Stomach smooth muscle (tissue), 2 donors: ENCODE results near the gene TRAM2.

Experiments
- H3K27ac ChIP-seq: one replicate; pipeline ENCODE4 v1.7.0; 2013; ENCODE audit warnings: mild to moderate bottlenecking, low read length, inconsistent platforms
- H3K27me3 ChIP-seq, 2 donors: one replicate each; pipeline ENCODE4 v1.7.0; 2013; ENCODE audit warnings: low read length in 2 of 2; ENCODE audit not compliant: insufficient read depth in 2 of 2, control insufficient read depth in 1 of 2
- H3K36me3 ChIP-seq, 2 donors: one replicate each; pipeline ENCODE4 v1.7.0; 2013; ENCODE audit warnings: low read length in 2 of 2; ENCODE audit not compliant: control insufficient read depth in 2 of 2, insufficient read depth in 2 of 2
- H3K4me1 ChIP-seq: one replicate; pipeline ENCODE4 v1.7.0; 2013; ENCODE audit warnings: low read length; ENCODE audit not compliant: control insufficient read depth, insufficient read depth
- H3K4me3 ChIP-seq, 2 donors: one replicate each; pipeline ENCODE4 v1.7.0; 2013; ENCODE audit warnings: low read length in 2 of 2
- H3K9ac ChIP-seq, 2 donors: one replicate each; pipeline ENCODE4 v1.7.0; 2013; ENCODE audit warnings: low read length in 2 of 2, mild to moderate bottlenecking in 1 of 2
- H3K9me3 ChIP-seq, 2 donors: one replicate each; pipeline ENCODE4 v1.7.0; 2013; ENCODE audit warnings: low read length in 2 of 2; ENCODE audit not compliant: control insufficient read depth in 2 of 2
- donor health status: healthy.
- donor health status: Pancreatic carcinoma.

The TRAM2 gene

GRCh38 chr6:52610011-52610410 is 33.2 kb upstream of the TRAM2 start:
- Histone ChIP-seq H3K4me1 (peaks cover 3% of the 10 kb centered on the region), H3K27ac (no peak overlapping the region), H3K9ac (no peak overlapping the region), H3K27me3 (peaks cover 0 to 2% of the 10 kb centered on the region in 2 donors), H3K36me3 (no peaks in the 10 kb centered on the region), H3K9me3 (no peaks in the 10 kb centered on the region), H3K4me3 (no peak overlapping the region)

DNA sequence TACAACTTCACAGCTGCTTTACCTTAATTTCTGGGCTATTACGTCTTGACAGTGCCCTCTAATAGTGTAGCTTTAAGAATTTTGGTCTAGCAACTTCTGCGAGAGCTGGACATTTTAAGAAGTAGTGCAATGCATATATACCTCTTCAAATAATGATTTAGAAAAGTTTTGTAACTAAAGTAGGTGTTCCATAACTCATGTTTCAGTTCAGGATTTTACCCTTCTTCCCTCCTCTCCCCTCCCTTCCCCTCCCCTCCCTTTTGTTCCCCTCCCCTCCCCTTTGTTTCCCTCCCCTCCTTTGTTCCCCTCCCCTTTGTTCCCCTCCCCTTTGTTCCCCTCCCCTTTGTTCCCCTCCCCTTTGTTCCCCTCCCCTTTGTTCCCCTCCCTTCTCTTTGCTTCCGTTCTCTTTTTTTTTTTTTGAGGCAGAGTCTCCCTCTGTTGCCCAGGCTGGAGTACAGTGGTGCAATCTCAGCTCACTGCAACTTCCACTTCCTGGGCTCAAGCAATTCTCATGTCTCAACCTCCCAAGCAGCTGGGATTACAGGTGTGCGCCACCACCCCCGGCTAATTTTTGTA is 28.8 kb upstream of the TRAM2 start:
- Histone ChIP-seq H3K27me3 (peaks cover 0 to 2% of the 10 kb centered on the region in 2 donors), H3K27ac (no peak overlapping the region), H3K36me3 (no peaks in the 10 kb centered on the region), H3K9me3 (no peaks in the 10 kb centered on the region), H3K9ac (no peak overlapping the region), H3K4me1 (no peaks in the 10 kb centered on the region), H3K4me3 (no peak overlapping the region)

- Histone ChIP-seq H3K4me1 (peaks cover 1% of the 10 kb centered on the region), H3K27me3 (no peaks in the 10 kb centered on the region), H3K4me3 (no peak overlapping the region), H3K27ac (no peak overlapping the region), H3K9ac (no peak overlapping the region), H3K9me3 (no peaks in the 10 kb centered on the region), H3K36me3 (no peaks in the 10 kb centered on the region)
Measured at GRCh38 chr6:52603000-52603795, 26.3 kb upstream of the TRAM2 start.

DNA sequence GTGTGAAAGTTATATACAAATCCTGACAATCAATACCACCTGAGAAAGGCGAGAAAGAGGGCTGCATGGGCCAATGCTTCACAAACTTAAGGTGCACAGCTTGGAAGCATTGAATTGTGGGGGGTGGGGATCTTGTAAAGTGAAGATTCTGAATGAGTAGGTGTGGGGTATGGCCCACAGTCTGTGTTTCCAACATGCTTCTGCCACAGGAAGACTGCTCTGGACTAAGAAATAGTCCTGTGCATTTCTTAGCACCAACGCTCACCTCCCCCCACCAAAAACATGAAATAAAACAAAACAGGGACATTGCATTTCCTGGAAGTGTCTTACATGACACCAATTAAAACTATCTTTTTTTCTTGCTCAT is 21.9 kb upstream of the TRAM2 start:
- no peaks in the 10 kb centered on the region for H3K27me3 ChIP-seq
- H3K27ac ChIP-seq, result no peak overlapping the region
- H3K9ac ChIP-seq, result no peak overlapping the region
- no peak overlapping the region for H3K4me3 ChIP-seq
- no peaks in the 10 kb centered on the region for H3K36me3 ChIP-seq
- H3K4me1 ChIP-seq, result peaks cover 16% of the 10 kb centered on the region
- no peaks in the 10 kb centered on the region for H3K9me3 ChIP-seq

GRCh38 chr6:52598123-52598823 is 21.4 kb upstream of the TRAM2 start:
- Histone ChIP-seq H3K9ac (peak overlapping the region; percentile 19 to 60), H3K4me1 (peaks cover 16% of the 10 kb centered on the region), H3K9me3 (no peaks in the 10 kb centered on the region), H3K27ac (no peak overlapping the region), H3K36me3 (no peaks in the 10 kb centered on the region), H3K4me3 (peak overlapping the region; percentile 54 to 69), H3K27me3 (no peaks in the 10 kb centered on the region)

- Histone ChIP-seq H3K9ac (peak overlapping the region; percentile 19 to 60), H3K9me3 (no peaks in the 10 kb centered on the region), H3K27ac (no peak overlapping the region), H3K4me3 (peak overlapping the region; percentile 54 to 69), H3K36me3 (no peaks in the 10 kb centered on the region), H3K27me3 (no peaks in the 10 kb centered on the region), H3K4me1 (peaks cover 16% of the 10 kb centered on the region)
Measured at GRCh38 chr6:52597738-52598122, 20.9 kb upstream of the TRAM2 start.

GRCh38 chr6:52596371-52597028 is 19.6 kb upstream of the TRAM2 start:
- H3K27ac ChIP-seq, result peak overlapping the region; percentile 60
- peaks cover 16% of the 10 kb centered on the region for H3K4me1 ChIP-seq
- no peak overlapping the region for H3K9ac ChIP-seq
- H3K4me3 ChIP-seq, result no peak overlapping the region
- H3K9me3 ChIP-seq, result no peaks in the 10 kb centered on the region
- no peaks in the 10 kb centered on the region for H3K36me3 ChIP-seq
- no peaks in the 10 kb centered on the region for H3K27me3 ChIP-seq

- H3K4me3 ChIP-seq, result peak overlapping the region in 1 of 2 donors; percentile 29
- H3K36me3 ChIP-seq, result no peaks in the 10 kb centered on the region
- H3K27ac ChIP-seq, result peak overlapping the region; percentile 60
- H3K9me3 ChIP-seq, result no peaks in the 10 kb centered on the region
- no peaks in the 10 kb centered on the region for H3K27me3 ChIP-seq
- peaks cover 16% of the 10 kb centered on the region for H3K4me1 ChIP-seq
- peak overlapping the region in 1 of 2 donors; percentile 5 for H3K9ac ChIP-seq
Measured at GRCh38 chr6:52595796-52596130, 18.9 kb upstream of the TRAM2 start.

- peak overlapping the region; percentile 37 to 47 for H3K9ac ChIP-seq
- peaks cover 17% of the 10 kb centered on the region for H3K4me1 ChIP-seq
- no peaks in the 10 kb centered on the region for H3K36me3 ChIP-seq
- peak overlapping the region; percentile 60 for H3K27ac ChIP-seq
- no peaks in the 10 kb centered on the region for H3K27me3 ChIP-seq
- peak overlapping the region in 1 of 2 donors; percentile 41 for H3K4me3 ChIP-seq
- no peaks in the 10 kb centered on the region for H3K9me3 ChIP-seq
Measured at GRCh38 chr6:52595000-52595795, 18.3 kb upstream of the TRAM2 start.

GRCh38 chr6:52594221-52594620 is 17.4 kb upstream of the TRAM2 start:
- Histone ChIP-seq H3K4me1 (peaks cover 20% of the 10 kb centered on the region), H3K27ac (no peak overlapping the region), H3K9ac (no peak overlapping the region), H3K9me3 (no peaks in the 10 kb centered on the region), H3K27me3 (no peaks in the 10 kb centered on the region), H3K36me3 (no peaks in the 10 kb centered on the region), H3K4me3 (no peak overlapping the region)
